Measurements from ENCODE around the gene TBC1D22A. TPM values are rescaled to one million over a fixed set of nuclear protein-coding genes. Genes with fewer than 3 reads are reported as not detected.

Gene TBC1D22A
- total RNA-seq, 1 donor from 2014 or later = 18.9 TPM

- Mint-ChIP-seq H3K4me3 (ENCODE audit: unreplicated experiment) (no peak overlapping the region), H3K27me3 (ENCODE audit: low read depth) (no peaks in the 10 kb centered on the region), H3K36me3 (ENCODE audit: low read depth) (peaks cover 5% of the 10 kb centered on the region), H3K9me3 (ENCODE audit: low read depth) (no peaks in the 10 kb centered on the region), H3K27ac (ENCODE audit: unreplicated experiment) (no peak overlapping the region), H3K4me1 (ENCODE audit: low read depth) (no peaks in the 10 kb centered on the region)
- no peak for DNase-seq (ENCODE audit: low spot score)
- no peak for TF ChIP-seq CTCF (IDR thresholded peaks at IDR 0.05)
Measured at GRCh38 chr22:46992121-46992731, 229.8 kb downstream of the TBC1D22A start.

- no peak for TF ChIP-seq CTCF (IDR thresholded peaks at IDR 0.05)
- Mint-ChIP-seq H3K9me3 (ENCODE audit: low read depth) (no peaks in the 10 kb centered on the region), H3K36me3 (ENCODE audit: low read depth) (peaks cover 6% of the 10 kb centered on the region), H3K27ac (ENCODE audit: unreplicated experiment) (no peak overlapping the region), H3K4me3 (ENCODE audit: unreplicated experiment) (no peak overlapping the region), H3K4me1 (ENCODE audit: low read depth) (no peaks in the 10 kb centered on the region), H3K27me3 (ENCODE audit: low read depth) (no peaks in the 10 kb centered on the region)
- no peak for DNase-seq (ENCODE audit: low spot score)
Measured at GRCh38 chr22:46993633-46994032, 231.2 kb downstream of the TBC1D22A start.

GRCh38 chr22:46994265-46994664 lies 231.8 kb downstream of the TBC1D22A start:
- no peaks in the 10 kb centered on the region for H3K27me3 Mint-ChIP-seq (ENCODE audit: low read depth)
- DNase-seq (ENCODE audit: low spot score) = no peak
- no peak for TF ChIP-seq CTCF (IDR thresholded peaks at IDR 0.05)
- peaks cover 8% of the 10 kb centered on the region for H3K36me3 Mint-ChIP-seq (ENCODE audit: low read depth)
- no peak overlapping the region for H3K4me3 Mint-ChIP-seq (ENCODE audit: unreplicated experiment)
- H3K4me1 Mint-ChIP-seq (ENCODE audit: low read depth) = no peaks in the 10 kb centered on the region
- no peaks in the 10 kb centered on the region for H3K9me3 Mint-ChIP-seq (ENCODE audit: low read depth)
- no peak overlapping the region for H3K27ac Mint-ChIP-seq (ENCODE audit: unreplicated experiment)

GRCh38 chr22:46994983-46995382 lies 232.5 kb downstream of the TBC1D22A start:
- H3K9me3 Mint-ChIP-seq (ENCODE audit: low read depth) = no peaks in the 10 kb centered on the region
- DNase-seq (ENCODE audit: low spot score) = no peak
- H3K27me3 Mint-ChIP-seq (ENCODE audit: low read depth) = no peaks in the 10 kb centered on the region
- no peak overlapping the region for H3K4me3 Mint-ChIP-seq (ENCODE audit: unreplicated experiment)
- H3K4me1 Mint-ChIP-seq (ENCODE audit: low read depth) = peaks cover 2% of the 10 kb centered on the region
- TF ChIP-seq CTCF (IDR thresholded peaks at IDR 0.05) = no peak
- H3K36me3 Mint-ChIP-seq (ENCODE audit: low read depth) = peaks cover 8% of the 10 kb centered on the region
- H3K27ac Mint-ChIP-seq (ENCODE audit: unreplicated experiment) = no peak overlapping the region

- H3K4me3 Mint-ChIP-seq (ENCODE audit: unreplicated experiment) = no peak overlapping the region
- TF ChIP-seq CTCF (IDR thresholded peaks at IDR 0.05) = no peak
- H3K9me3 Mint-ChIP-seq (ENCODE audit: low read depth) = no peaks in the 10 kb centered on the region
- H3K27me3 Mint-ChIP-seq (ENCODE audit: low read depth) = no peaks in the 10 kb centered on the region
- no peak overlapping the region for H3K27ac Mint-ChIP-seq (ENCODE audit: unreplicated experiment)
- DNase-seq (ENCODE audit: low spot score) = no peak
- peaks cover 7% of the 10 kb centered on the region for H3K4me1 Mint-ChIP-seq (ENCODE audit: low read depth)
- peaks cover 11% of the 10 kb centered on the region for H3K36me3 Mint-ChIP-seq (ENCODE audit: low read depth)
Measured at GRCh38 chr22:46995501-46996360, 233.3 kb downstream of the TBC1D22A start.
